Ishikawa (cell line): ENCODE data around the gene SMIM15.
A peak's percentile ranks its signal among the peaks of the same experiment; 100 is the strongest.

ENCODE experiments used
- CEBPB ChIP-seq: IDR thresholded peaks from 2 replicates; pipeline ENCODE4 v1.6.1; 2012
- CREB1 ChIP-seq: IDR thresholded peaks from 2 replicates; pipeline ENCODE4 v1.6.1; 2012; ENCODE audit warnings: low read depth
- EGR1 ChIP-seq: IDR thresholded peaks from 2 replicates; pipeline ENCODE4 v1.6.1; 2012
- EP300 ChIP-seq: IDR thresholded peaks from 2 replicates; pipeline ENCODE4 v1.6.1; 2012; ENCODE audit warnings: borderline replicate concordance
- FOXM1 ChIP-seq: IDR thresholded peaks from 2 replicates; pipeline ENCODE4 v1.6.1; 2012; ENCODE audit warnings: low read depth, borderline replicate concordance
- NFIC ChIP-seq: IDR thresholded peaks from 2 replicates; pipeline ENCODE4 v1.6.1; 2012
- RAD21 ChIP-seq: IDR thresholded peaks from 2 replicates; pipeline ENCODE4 v1.6.1; 2012; ENCODE audit warnings: low read depth
- TAF1 ChIP-seq: IDR thresholded peaks from 2 replicates; pipeline ENCODE4 v1.6.1; 2012; ENCODE audit warnings: low read depth, mild to moderate bottlenecking
- TCF12 ChIP-seq: IDR thresholded peaks from 2 replicates; pipeline ENCODE4 v1.6.1; 2012; ENCODE audit warnings: low read depth
- TEAD4 ChIP-seq: IDR thresholded peaks from 2 replicates; pipeline ENCODE4 v1.6.1; 2012
- YY1 ChIP-seq: IDR thresholded peaks from 2 replicates; pipeline ENCODE4 v1.6.1; 2012; ENCODE audit warnings: low read depth
- ZBTB7A ChIP-seq: IDR thresholded peaks from 2 replicates; pipeline ENCODE4 v1.6.1; 2012; ENCODE audit warnings: low read depth
- TF ChIP-seq, protein P1 (sequence below): IDR thresholded peaks from 2 replicates; pipeline ENCODE4 v1.6.1; 2012; ENCODE audit warnings: low read depth, mild to moderate bottlenecking
- TF ChIP-seq, protein P2 (sequence below): IDR thresholded peaks from 2 replicates; pipeline ENCODE4 v1.6.1; 2012
- TF ChIP-seq, protein P3 (sequence below): IDR thresholded peaks from 2 replicates; pipeline ENCODE4 v1.6.1; 2012

Gene SMIM15

DNA sequence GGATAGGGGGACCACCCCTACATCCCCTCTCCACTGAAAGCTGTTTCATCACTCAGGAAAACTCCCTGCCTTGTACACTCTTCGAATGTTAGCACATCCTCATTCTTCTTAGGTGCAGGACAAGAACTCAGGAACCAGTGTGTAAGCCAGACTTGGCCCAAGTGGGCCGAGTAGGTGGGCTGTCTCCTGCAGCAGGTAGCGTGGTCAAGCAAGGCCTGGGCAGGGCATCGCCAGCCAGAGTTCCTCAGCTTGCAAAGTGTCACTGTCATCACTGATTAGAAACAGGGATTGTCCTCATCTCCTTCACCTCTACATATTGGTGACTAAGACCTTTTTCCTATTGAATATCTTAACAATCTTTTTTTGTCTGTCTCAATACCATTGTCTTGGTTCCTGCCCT is 22.3 kb downstream of the SMIM15 start:
- no peak for TF ChIP-seq FOXM1
- TF ChIP-seq, protein P1, sequence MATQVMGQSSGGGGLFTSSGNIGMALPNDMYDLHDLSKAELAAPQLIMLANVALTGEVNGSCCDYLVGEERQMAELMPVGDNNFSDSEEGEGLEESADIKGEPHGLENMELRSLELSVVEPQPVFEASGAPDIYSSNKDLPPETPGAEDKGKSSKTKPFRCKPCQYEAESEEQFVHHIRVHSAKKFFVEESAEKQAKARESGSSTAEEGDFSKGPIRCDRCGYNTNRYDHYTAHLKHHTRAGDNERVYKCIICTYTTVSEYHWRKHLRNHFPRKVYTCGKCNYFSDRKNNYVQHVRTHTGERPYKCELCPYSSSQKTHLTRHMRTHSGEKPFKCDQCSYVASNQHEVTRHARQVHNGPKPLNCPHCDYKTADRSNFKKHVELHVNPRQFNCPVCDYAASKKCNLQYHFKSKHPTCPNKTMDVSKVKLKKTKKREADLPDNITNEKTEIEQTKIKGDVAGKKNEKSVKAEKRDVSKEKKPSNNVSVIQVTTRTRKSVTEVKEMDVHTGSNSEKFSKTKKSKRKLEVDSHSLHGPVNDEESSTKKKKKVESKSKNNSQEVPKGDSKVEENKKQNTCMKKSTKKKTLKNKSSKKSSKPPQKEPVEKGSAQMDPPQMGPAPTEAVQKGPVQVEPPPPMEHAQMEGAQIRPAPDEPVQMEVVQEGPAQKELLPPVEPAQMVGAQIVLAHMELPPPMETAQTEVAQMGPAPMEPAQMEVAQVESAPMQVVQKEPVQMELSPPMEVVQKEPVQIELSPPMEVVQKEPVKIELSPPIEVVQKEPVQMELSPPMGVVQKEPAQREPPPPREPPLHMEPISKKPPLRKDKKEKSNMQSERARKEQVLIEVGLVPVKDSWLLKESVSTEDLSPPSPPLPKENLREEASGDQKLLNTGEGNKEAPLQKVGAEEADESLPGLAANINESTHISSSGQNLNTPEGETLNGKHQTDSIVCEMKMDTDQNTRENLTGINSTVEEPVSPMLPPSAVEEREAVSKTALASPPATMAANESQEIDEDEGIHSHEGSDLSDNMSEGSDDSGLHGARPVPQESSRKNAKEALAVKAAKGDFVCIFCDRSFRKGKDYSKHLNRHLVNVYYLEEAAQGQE = no peak
- TF ChIP-seq ZBTB7A = no peak
- TF ChIP-seq, protein P2, sequence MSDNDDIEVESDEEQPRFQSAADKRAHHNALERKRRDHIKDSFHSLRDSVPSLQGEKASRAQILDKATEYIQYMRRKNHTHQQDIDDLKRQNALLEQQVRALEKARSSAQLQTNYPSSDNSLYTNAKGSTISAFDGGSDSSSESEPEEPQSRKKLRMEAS = no peak
- no peak for TF ChIP-seq TCF12
- TF ChIP-seq NFIC = no peak
- no peak for TF ChIP-seq CREB1
- no peak for TF ChIP-seq EGR1
- TF ChIP-seq, protein P3, sequence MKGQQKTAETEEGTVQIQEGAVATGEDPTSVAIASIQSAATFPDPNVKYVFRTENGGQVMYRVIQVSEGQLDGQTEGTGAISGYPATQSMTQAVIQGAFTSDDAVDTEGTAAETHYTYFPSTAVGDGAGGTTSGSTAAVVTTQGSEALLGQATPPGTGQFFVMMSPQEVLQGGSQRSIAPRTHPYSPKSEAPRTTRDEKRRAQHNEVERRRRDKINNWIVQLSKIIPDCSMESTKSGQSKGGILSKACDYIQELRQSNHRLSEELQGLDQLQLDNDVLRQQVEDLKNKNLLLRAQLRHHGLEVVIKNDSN = no peak
- TF ChIP-seq RAD21 = no peak

DNA sequence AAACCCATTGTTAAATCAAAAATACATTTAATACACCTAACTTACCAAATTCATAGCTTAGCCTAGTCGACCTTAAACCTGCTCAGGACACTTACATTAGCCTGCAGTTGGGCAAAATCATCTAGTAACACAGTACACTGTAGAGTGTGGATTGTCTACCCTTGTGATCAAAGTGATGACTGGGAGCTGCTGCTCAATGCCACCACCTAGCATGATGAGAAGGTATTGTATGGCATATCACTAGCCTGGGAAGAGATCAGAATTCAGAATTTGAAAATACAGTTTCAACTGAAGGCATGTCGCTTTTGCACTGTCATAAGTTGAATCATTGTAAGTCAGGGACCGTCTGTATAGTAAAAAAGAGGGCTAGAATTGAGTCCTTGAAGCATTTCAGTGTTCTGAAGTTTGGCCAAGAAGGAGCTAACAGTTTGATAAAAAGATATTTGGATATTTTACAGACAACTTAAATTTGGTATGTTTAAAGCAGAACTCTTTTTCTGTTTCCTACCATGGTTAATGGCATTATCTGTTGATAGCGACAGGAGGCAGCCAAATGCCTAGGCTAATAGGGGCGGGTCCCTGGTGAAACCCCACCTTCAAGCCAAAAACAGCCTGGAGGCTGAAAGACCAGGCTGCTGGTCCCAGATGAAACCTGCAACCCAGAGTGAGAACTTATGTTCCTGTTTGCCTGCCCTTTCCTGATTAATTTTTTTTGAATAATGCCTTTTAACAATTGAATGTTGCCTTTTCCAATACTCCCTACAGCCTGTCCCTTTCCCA is 23.0 kb downstream of the SMIM15 start:
- peak; percentile 58 for TF ChIP-seq RAD21
- no peak for TF ChIP-seq CEBPB

DNA sequence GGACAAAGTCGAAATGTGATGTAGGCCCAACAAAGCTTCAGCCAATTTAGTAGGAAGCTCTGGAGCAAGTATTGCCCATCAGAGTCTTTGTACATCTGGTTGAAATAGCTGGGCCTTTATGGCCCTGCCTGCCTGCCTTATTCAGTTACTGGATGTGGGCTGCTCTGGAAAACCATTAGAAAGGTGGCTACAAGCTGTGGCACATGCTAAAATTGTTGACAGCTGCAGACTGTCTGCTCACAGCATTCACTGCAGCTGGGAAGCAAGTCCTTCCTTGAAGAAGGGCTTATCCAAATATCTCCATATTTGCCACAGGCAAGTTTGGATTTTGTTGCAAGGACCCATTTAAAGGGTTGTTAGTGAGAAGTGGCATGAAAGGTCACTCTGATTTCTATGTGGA is 24.4 kb downstream of the SMIM15 start:
- TF ChIP-seq, protein P3 = no peak
- TF ChIP-seq TCF12 = no peak
- TF ChIP-seq CEBPB = no peak
- TF ChIP-seq CREB1 = no peak
- TF ChIP-seq EP300 = no peak
- TF ChIP-seq, protein P1 = no peak
- TF ChIP-seq YY1 = no peak
- no peak for TF ChIP-seq TEAD4
- TF ChIP-seq NFIC = no peak
- no peak for TF ChIP-seq ZBTB7A
- no peak for TF ChIP-seq FOXM1
- no peak for TF ChIP-seq TAF1
- TF ChIP-seq, protein P2 = no peak
- TF ChIP-seq RAD21 = no peak
- no peak for TF ChIP-seq EGR1

DNA sequence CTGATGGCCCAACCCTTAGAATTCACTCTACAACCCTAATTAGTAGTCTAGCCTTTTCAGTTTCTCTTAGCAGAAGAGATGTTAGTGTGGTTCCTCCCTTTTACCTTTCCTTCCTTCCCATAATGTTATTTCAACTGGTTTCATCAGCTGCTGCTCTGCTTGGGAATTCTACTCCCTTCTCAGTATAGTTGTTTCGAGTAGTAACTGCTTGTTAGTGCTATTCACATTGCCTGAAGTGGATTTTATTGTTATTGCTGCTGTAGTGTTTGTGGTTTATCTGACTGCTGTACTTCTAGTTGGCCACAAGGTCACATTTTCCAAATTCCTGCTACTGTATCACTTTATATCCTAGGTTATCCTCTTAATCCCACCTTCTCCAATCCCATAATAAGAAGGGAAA is 29.7 kb downstream of the SMIM15 start:
- TF ChIP-seq RAD21 (no peak), EGR1 (no peak), ZBTB7A (no peak), NFIC (no peak), TEAD4 (no peak), YY1 (no peak), CEBPB (no peak), TAF1 (no peak), FOXM1 (no peak), EP300 (no peak), TCF12 (no peak), CREB1 (no peak)
- TF ChIP-seq, protein P2 = no peak
- TF ChIP-seq, protein P3 = no peak
- TF ChIP-seq, protein P1 = no peak
